ENCODE results near the gene SLX9.

DNA sequence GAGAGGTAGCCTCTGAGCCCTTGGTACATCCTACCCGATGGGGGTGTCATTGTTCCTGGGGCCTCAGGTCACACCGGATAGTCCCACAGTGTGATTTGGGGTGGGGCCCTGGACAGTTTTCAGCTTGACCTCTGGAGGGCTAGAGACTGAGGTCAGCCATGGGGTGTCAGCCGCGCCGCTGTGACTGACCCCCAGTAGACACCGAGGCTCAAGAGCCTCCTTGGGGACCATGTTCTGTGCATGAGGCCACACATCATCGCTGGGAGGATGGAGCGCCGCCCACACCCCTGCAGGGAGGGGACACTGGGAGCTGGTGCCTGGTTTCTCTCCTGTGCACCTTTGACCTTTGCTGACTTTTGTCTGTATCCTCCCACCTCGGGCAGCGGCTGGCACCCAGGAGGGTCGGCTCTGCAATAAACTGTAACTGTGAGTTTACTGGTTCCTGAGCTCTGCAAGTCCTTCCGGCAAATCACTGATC, 41.8 kb upstream of the SLX9 start:
- TF ChIP-seq, protein P1, sequence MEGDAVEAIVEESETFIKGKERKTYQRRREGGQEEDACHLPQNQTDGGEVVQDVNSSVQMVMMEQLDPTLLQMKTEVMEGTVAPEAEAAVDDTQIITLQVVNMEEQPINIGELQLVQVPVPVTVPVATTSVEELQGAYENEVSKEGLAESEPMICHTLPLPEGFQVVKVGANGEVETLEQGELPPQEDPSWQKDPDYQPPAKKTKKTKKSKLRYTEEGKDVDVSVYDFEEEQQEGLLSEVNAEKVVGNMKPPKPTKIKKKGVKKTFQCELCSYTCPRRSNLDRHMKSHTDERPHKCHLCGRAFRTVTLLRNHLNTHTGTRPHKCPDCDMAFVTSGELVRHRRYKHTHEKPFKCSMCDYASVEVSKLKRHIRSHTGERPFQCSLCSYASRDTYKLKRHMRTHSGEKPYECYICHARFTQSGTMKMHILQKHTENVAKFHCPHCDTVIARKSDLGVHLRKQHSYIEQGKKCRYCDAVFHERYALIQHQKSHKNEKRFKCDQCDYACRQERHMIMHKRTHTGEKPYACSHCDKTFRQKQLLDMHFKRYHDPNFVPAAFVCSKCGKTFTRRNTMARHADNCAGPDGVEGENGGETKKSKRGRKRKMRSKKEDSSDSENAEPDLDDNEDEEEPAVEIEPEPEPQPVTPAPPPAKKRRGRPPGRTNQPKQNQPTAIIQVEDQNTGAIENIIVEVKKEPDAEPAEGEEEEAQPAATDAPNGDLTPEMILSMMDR (conservative IDR thresholded peaks at IDR 0.05), result no peak
- TF ChIP-seq ZFX (IDR thresholded peaks at IDR 0.05), result no peak

All from C4-2B (cell line).